OCI-LY3 (cell line): ENCODE data around the gene ATXN7.

ENCODE experiments used
- EZH2phosphoT487 ChIP-seq: fragments of 200-600 bp; shearing (Covaris generic); IDR thresholded peaks from 2 replicates; pipeline ENCODE4 v1.6.1; 2018; ENCODE audit warnings: antibody characterized with exemption, mixed run types, low read depth
- TF ChIP-seq, protein P1 (sequence below): fragments of 200-600, 300-600 bp; sonication (generic); IDR thresholded peaks from 2 replicates; pipeline ENCODE4 v1.5.1; 2014; ENCODE audit warnings: antibody characterized with exemption, low read length, low read depth

DNA sequence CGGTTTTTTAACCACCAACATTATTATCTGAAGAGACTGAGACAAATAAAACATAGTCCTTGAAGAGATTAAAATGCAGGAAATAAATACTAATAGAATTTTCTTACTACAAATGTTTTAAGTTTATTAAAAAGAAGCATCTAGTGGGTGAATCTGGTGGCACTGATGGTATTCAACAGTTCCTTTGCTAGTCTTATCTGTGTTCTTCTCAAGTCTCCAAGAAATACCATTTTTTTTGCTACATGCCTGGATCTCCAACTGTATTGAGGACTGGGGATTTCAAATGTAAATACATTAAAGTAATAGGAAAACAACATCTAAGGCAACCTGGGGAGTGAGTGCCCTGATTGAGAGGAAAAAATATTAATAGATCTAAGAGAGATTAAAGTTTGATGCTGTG lies 22.0 kb upstream of the ATXN7 start:
- TF ChIP-seq, protein P1, sequence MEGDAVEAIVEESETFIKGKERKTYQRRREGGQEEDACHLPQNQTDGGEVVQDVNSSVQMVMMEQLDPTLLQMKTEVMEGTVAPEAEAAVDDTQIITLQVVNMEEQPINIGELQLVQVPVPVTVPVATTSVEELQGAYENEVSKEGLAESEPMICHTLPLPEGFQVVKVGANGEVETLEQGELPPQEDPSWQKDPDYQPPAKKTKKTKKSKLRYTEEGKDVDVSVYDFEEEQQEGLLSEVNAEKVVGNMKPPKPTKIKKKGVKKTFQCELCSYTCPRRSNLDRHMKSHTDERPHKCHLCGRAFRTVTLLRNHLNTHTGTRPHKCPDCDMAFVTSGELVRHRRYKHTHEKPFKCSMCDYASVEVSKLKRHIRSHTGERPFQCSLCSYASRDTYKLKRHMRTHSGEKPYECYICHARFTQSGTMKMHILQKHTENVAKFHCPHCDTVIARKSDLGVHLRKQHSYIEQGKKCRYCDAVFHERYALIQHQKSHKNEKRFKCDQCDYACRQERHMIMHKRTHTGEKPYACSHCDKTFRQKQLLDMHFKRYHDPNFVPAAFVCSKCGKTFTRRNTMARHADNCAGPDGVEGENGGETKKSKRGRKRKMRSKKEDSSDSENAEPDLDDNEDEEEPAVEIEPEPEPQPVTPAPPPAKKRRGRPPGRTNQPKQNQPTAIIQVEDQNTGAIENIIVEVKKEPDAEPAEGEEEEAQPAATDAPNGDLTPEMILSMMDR: no peak
- no peak for TF ChIP-seq EZH2phosphoT487
